ENCODE results near the gene RPS19.

- TF ChIP-seq POLR2A (IDR thresholded peaks at IDR 0.05; ENCODE audit: extremely low read depth, insufficient read length) = no peak
- TF ChIP-seq CTCF (IDR thresholded peaks at IDR 0.05; ENCODE audit: low read depth, low read length) = no peak
- TF ChIP-seq MYC (IDR thresholded peaks at IDR 0.05; ENCODE audit: low read depth, low read length) = no peak
- no peak for TF ChIP-seq MAX (IDR thresholded peaks at IDR 0.05; ENCODE audit: low read depth, low read length)
Measured at GRCh38 chr19:41879670-41880328, 19.7 kb downstream of the RPS19 start.
